Peyer's patch (tissue), 4 donors: ENCODE measurements around the gene INPP5A.

Source experiments
- POLR2A ChIP-seq, 2 donors: fragments of 450-650 bp; IDR thresholded peaks; one replicate each; pipeline ENCODE4 v1.5.1; 2017; ENCODE audit warnings: antibody characterized with exemption in 2 of 2, mild to moderate bottlenecking in 2 of 2, moderate library complexity in 2 of 2
- TF ChIP-seq, protein P1 (sequence below), 6 experiments: fragments of 450-650 bp in 4 of 6; fragments of 200-600 bp in 2 of 6; sonication (generic) in 1 of 6; IDR thresholded peaks; one replicate each; pipeline ENCODE4 v1.5.1; 2017 to 2019; ENCODE audit warnings: antibody characterized with exemption in 6 of 6, mild to moderate bottlenecking in 3 of 6, moderate library complexity in 1 of 6

DNA sequence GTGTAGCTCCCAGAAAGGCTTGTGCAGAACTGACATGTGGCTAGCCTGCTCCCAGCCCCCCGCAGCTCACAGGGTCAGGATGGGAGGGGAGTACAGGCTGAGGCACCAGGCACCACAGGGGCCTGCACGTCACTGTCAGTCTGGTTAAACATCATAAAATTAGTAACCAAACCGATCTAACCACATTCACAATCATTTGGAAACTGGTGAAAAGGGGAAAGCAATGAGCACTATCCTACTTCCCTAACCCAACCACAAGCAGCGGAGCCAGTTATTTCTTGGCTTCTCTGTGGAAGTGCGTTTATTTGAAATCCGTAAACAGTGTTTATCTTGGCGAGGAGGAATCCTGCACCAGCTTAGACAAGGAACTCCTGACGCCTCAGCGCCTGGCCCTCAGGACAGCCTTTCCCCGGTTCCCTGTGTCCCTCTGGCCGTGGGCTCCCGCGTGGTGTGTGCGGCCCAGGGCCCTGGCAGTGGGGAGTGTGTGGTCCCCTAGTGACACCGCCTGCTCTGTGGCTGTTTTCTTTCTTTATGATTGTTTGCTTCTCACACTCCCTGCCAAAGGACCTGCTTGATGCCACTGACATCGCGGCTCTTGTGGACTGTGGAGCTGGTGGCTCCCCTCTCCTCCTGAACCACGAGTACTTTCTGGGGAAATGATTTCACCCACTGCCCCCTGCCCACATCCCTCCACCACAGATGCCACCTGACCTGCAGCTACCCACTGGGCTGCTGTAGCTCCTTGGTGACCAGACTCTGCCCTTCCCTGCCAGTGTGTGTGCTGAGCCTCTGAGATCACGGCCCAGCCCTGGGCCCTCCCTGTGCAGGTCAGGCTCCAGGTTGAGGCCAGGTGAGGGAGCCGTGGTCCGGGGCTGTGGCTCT is 38.0 kb downstream of the INPP5A start:
- no peak for TF ChIP-seq POLR2A (IDR thresholded peaks at IDR 0.05)
- TF ChIP-seq, protein P1, sequence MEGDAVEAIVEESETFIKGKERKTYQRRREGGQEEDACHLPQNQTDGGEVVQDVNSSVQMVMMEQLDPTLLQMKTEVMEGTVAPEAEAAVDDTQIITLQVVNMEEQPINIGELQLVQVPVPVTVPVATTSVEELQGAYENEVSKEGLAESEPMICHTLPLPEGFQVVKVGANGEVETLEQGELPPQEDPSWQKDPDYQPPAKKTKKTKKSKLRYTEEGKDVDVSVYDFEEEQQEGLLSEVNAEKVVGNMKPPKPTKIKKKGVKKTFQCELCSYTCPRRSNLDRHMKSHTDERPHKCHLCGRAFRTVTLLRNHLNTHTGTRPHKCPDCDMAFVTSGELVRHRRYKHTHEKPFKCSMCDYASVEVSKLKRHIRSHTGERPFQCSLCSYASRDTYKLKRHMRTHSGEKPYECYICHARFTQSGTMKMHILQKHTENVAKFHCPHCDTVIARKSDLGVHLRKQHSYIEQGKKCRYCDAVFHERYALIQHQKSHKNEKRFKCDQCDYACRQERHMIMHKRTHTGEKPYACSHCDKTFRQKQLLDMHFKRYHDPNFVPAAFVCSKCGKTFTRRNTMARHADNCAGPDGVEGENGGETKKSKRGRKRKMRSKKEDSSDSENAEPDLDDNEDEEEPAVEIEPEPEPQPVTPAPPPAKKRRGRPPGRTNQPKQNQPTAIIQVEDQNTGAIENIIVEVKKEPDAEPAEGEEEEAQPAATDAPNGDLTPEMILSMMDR (IDR thresholded peaks at IDR 0.05) = no peak
